Fibroblast of lung (primary cell): Measurements from ENCODE around the gene MSN. TPM values are rescaled to one million over a fixed set of nuclear protein-coding genes. Genes with fewer than 3 reads are reported as not detected.

Experiments
- DNase-seq, 2 donors: peaks; one replicate each; pipeline versions ENCODE4 v3.0.0 to v3.0.0-alpha.2; 2010; ENCODE audit warnings: low read depth in 2 of 2
- H2AFZ ChIP-seq: 2 replicates; pipeline ENCODE4 v1.5.1; 2012; ENCODE audit warnings: low read length, control low read depth, inconsistent platforms
- H3K27ac ChIP-seq: 2 replicates; pipeline ENCODE4 v1.5.1; 2011; ENCODE audit warnings: low read length, control low read depth; ENCODE audit not compliant: insufficient read depth
- H3K27me3 ChIP-seq: 2 replicates; pipeline ENCODE4 v1.5.1; 2011; ENCODE audit warnings: mild to moderate bottlenecking, low read length; ENCODE audit not compliant: control insufficient read depth, insufficient read depth
- H3K36me3 ChIP-seq: 2 replicates; pipeline ENCODE4 v1.5.1; 2011; ENCODE audit warnings: low read length; ENCODE audit not compliant: control insufficient read depth, insufficient read depth
- H3K4me1 ChIP-seq: 2 replicates; pipeline ENCODE4 v1.5.1; 2011; ENCODE audit warnings: low read length; ENCODE audit not compliant: control insufficient read depth, insufficient read depth; ENCODE audit errors: extremely low read depth
- H3K4me2 ChIP-seq: 2 replicates; pipeline ENCODE4 v1.5.1; 2011; ENCODE audit warnings: low read length, control low read depth; ENCODE audit not compliant: insufficient read depth; ENCODE audit errors: extremely low read depth
- H3K4me3 ChIP-seq, 4 experiments: fragments of 200-600 bp in 1 of 4; sonication (generic) in 1 of 4; replicated peaks in 1 of 4; 2 replicates each; pipeline ENCODE4 v1.5.1; 2011 to 2016; ENCODE audit warnings: low read length in 4 of 4, low read depth in 3 of 4, mild to moderate bottlenecking in 3 of 4, control low read depth in 2 of 4, inconsistent platforms in 1 of 4, mixed read lengths in 1 of 4; ENCODE audit not compliant: insufficient read depth in 1 of 4; ENCODE audit errors: control extremely low read depth in 1 of 4
- H3K79me2 ChIP-seq: 2 replicates; pipeline ENCODE4 v1.5.1; 2012; ENCODE audit warnings: mild to moderate bottlenecking, low read length, inconsistent platforms; ENCODE audit not compliant: control insufficient read depth, insufficient read depth
- H3K9ac ChIP-seq: 2 replicates; pipeline ENCODE4 v1.5.1; 2011; ENCODE audit warnings: mild to moderate bottlenecking, low read length, control low read depth; ENCODE audit not compliant: insufficient read depth
- H3K9me3 ChIP-seq: 2 replicates; pipeline ENCODE4 v1.5.1; 2012; ENCODE audit warnings: low read depth, low read length; ENCODE audit not compliant: control insufficient read depth, insufficient read depth
- H4K20me1 ChIP-seq: 2 replicates; pipeline ENCODE4 v1.5.1; 2011; ENCODE audit warnings: low read length; ENCODE audit not compliant: control insufficient read depth, insufficient read depth; ENCODE audit errors: extremely low read depth
- CTCF ChIP-seq, 2 donors: IDR thresholded peaks in 1 of 2; conservative IDR thresholded peaks in 1 of 2; 1 replicate in 1 of 2; 2 replicates in 1 of 2; pipeline ENCODE4 v1.5.1; 2011 to 2012; ENCODE audit warnings: low read length in 2 of 2, control low read depth in 1 of 2, inconsistent platforms in 1 of 2, low read depth in 1 of 2, mild to moderate bottlenecking in 1 of 2
- EZH2 ChIP-seq: IDR thresholded peaks from 2 replicates; pipeline ENCODE4 v1.5.1; 2012; ENCODE audit warnings: low read length, control low read depth, mild to moderate bottlenecking; ENCODE audit errors: missing control alignments
- polyA plus RNA-seq, 2 donors: library from polyadenylated mRNA; depleted of rRNA in 1 of 2; stranded (reverse) in 1 of 2; unstranded in 1 of 2; fragments of >200 nt; gene quantifications; 2 replicates each; pipeline ENCODE4 v1.2.1, GENCODE V29; 2011 to 2012; ENCODE audit warnings: missing spikeins in 1 of 2
- total RNA-seq: library from RNA; depleted of rRNA; stranded (reverse); fragments of >200 nt; gene quantifications from 2 replicates; pipeline ENCODE4 v1.2.1, GENCODE V29; 2014

The MSN gene
- total and polyA plus RNA-seq, 2 donors (not counting 1 experiment from before 2014, with no cell fraction given), result 148 to 488 TPM

GRCh38 chrX:65718538-65718937 lies 51.1 kb downstream of the MSN start:
- Histone ChIP-seq H2AFZ (no peak overlapping the region), H3K27me3 (no peaks in the 10 kb centered on the region), H3K27ac (no peak overlapping the region), H3K79me2 (peaks cover 84% of the 10 kb centered on the region), H3K9me3 (no peaks in the 10 kb centered on the region), H3K36me3 (no peaks in the 10 kb centered on the region), H3K4me3 (no peak overlapping the region), H3K4me2 (no peak overlapping the region), H3K9ac (no peak overlapping the region), H4K20me1 (no peaks in the 10 kb centered on the region), H3K4me1 (peaks cover 4% of the 10 kb centered on the region)
- DNase-seq, result no peak
- TF ChIP-seq EZH2, result no peak
- no peak for TF ChIP-seq CTCF (conservative IDR thresholded peaks at IDR 0.05 in 1 of 2, IDR thresholded peaks at IDR 0.05 in 1 of 2; ENCODE audit: low read depth in 1 of 2, low read length in 2 of 2)

- TF ChIP-seq CTCF (conservative IDR thresholded peaks at IDR 0.05 in 1 of 2, IDR thresholded peaks at IDR 0.05 in 1 of 2; ENCODE audit: low read depth in 1 of 2, low read length in 2 of 2) (no peak), EZH2 (no peak)
- H2AFZ ChIP-seq, result no peak overlapping the region
- H4K20me1 ChIP-seq, result no peaks in the 10 kb centered on the region
- H3K27me3 ChIP-seq, result no peaks in the 10 kb centered on the region
- H3K4me1 ChIP-seq, result peaks cover 4% of the 10 kb centered on the region
- DNase-seq, result no peak
- no peak overlapping the region for H3K27ac ChIP-seq
- H3K4me2 ChIP-seq, result no peak overlapping the region
- H3K9me3 ChIP-seq, result no peaks in the 10 kb centered on the region
- no peaks in the 10 kb centered on the region for H3K36me3 ChIP-seq
- H3K79me2 ChIP-seq, result peaks cover 78% of the 10 kb centered on the region
- no peak overlapping the region for H3K9ac ChIP-seq
- no peak overlapping the region for H3K4me3 ChIP-seq
These were observed 53.0 kb downstream of the MSN start for GRCh38 chrX:65720381-65720964.

- peak overlapping the region; percentile 38 for H3K27ac ChIP-seq
- H2AFZ ChIP-seq, result no peak overlapping the region
- peaks cover 73% of the 10 kb centered on the region for H3K79me2 ChIP-seq
- H3K4me2 ChIP-seq, result no peak overlapping the region
- DNase-seq, result no peak
- peaks cover 4% of the 10 kb centered on the region for H3K4me1 ChIP-seq
- no peaks in the 10 kb centered on the region for H3K36me3 ChIP-seq
- no peaks in the 10 kb centered on the region for H3K27me3 ChIP-seq
- no peak for TF ChIP-seq EZH2
- no peak for TF ChIP-seq CTCF (conservative IDR thresholded peaks at IDR 0.05 in 1 of 2, IDR thresholded peaks at IDR 0.05 in 1 of 2; ENCODE audit: low read depth in 1 of 2, low read length in 2 of 2)
- H4K20me1 ChIP-seq, result no peaks in the 10 kb centered on the region
- no peak overlapping the region for H3K4me3 ChIP-seq
- H3K9ac ChIP-seq, result no peak overlapping the region
- H3K9me3 ChIP-seq, result no peaks in the 10 kb centered on the region
These were observed 56.3 kb downstream of the MSN start for GRCh38 chrX:65723706-65724105.
